SK-N-SH (cell line): ENCODE results near the gene CNTNAP5.

Experiments
- GABPA ChIP-seq: IDR thresholded peaks from 2 replicates; pipeline ENCODE4 v1.4.0; 2012; ENCODE audit warnings: low read depth, mild to moderate bottlenecking
- RCOR1 ChIP-seq: fragments of 150-350 bp; IDR thresholded peaks from 2 replicates; pipeline ENCODE4 v1.6.1; 2017; ENCODE audit warnings: antibody characterized with exemption, low read length
- RXRA ChIP-seq: IDR thresholded peaks from 2 replicates; pipeline ENCODE4 v1.4.0; 2012; ENCODE audit warnings: low read depth, mild to moderate bottlenecking, borderline replicate concordance
- TF ChIP-seq, protein P1 (sequence below): fragments of 200-600 bp; sonication (generic); IDR thresholded peaks from 2 replicates; pipeline ENCODE4 v1.6.1; 2017; ENCODE audit warnings: antibody characterized with exemption, mild to moderate bottlenecking, moderate library complexity
- TF ChIP-seq, protein P2 (sequence below): IDR thresholded peaks from 2 replicates; pipeline ENCODE4 v1.6.1; 2012; ENCODE audit warnings: mild to moderate bottlenecking, low read depth, low read length, moderate library complexity

DNA sequence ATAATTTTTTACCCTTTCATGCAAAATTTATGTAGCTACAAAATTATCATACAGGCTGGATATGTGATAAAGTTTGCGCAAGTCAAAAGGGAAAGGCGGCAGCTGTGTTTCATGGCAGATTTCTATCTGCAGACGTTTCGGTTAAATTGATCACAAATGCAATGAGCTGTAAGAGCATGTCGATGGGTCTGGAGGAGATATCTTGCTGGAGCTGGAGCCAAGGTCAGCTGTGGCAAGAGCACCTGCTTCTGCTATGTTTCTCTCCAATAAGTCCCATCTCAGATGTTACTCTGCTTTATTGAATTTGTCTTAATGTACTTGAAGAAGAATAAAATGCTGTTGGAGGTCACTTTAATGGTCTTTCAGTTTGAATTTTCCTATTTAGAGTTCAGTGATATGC, 749.7 kb downstream of the CNTNAP5 start:
- TF ChIP-seq, protein P1, sequence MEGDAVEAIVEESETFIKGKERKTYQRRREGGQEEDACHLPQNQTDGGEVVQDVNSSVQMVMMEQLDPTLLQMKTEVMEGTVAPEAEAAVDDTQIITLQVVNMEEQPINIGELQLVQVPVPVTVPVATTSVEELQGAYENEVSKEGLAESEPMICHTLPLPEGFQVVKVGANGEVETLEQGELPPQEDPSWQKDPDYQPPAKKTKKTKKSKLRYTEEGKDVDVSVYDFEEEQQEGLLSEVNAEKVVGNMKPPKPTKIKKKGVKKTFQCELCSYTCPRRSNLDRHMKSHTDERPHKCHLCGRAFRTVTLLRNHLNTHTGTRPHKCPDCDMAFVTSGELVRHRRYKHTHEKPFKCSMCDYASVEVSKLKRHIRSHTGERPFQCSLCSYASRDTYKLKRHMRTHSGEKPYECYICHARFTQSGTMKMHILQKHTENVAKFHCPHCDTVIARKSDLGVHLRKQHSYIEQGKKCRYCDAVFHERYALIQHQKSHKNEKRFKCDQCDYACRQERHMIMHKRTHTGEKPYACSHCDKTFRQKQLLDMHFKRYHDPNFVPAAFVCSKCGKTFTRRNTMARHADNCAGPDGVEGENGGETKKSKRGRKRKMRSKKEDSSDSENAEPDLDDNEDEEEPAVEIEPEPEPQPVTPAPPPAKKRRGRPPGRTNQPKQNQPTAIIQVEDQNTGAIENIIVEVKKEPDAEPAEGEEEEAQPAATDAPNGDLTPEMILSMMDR, result no peak
- TF ChIP-seq RXRA (no peak), GABPA (no peak), RCOR1 (no peak)
- TF ChIP-seq, protein P2, sequence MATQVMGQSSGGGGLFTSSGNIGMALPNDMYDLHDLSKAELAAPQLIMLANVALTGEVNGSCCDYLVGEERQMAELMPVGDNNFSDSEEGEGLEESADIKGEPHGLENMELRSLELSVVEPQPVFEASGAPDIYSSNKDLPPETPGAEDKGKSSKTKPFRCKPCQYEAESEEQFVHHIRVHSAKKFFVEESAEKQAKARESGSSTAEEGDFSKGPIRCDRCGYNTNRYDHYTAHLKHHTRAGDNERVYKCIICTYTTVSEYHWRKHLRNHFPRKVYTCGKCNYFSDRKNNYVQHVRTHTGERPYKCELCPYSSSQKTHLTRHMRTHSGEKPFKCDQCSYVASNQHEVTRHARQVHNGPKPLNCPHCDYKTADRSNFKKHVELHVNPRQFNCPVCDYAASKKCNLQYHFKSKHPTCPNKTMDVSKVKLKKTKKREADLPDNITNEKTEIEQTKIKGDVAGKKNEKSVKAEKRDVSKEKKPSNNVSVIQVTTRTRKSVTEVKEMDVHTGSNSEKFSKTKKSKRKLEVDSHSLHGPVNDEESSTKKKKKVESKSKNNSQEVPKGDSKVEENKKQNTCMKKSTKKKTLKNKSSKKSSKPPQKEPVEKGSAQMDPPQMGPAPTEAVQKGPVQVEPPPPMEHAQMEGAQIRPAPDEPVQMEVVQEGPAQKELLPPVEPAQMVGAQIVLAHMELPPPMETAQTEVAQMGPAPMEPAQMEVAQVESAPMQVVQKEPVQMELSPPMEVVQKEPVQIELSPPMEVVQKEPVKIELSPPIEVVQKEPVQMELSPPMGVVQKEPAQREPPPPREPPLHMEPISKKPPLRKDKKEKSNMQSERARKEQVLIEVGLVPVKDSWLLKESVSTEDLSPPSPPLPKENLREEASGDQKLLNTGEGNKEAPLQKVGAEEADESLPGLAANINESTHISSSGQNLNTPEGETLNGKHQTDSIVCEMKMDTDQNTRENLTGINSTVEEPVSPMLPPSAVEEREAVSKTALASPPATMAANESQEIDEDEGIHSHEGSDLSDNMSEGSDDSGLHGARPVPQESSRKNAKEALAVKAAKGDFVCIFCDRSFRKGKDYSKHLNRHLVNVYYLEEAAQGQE, result no peak
